Measurements from ENCODE around the gene SPINT2.

The SPINT2 gene

GRCh38 chr19:38303517-38304351, 39.4 kb downstream of the SPINT2 start, which contains the start of gene C19orf33:
Gene C19orf33, plus strand, starts transcription at chr19:38304251. Its CDS starts 11 bp downstream, at chr19:38304262.
- DNase-seq, result no peak

GRCh38 chr19:38304352-38304865, 40.0 kb downstream of the SPINT2 start:
- no peak for DNase-seq

- no peak for DNase-seq
Measured at GRCh38 chr19:38304866-38305429, 40.6 kb downstream of the SPINT2 start.

GRCh38 chr19:38306236-38306635, 41.9 kb downstream of the SPINT2 start:
- no peak for DNase-seq

DNA sequence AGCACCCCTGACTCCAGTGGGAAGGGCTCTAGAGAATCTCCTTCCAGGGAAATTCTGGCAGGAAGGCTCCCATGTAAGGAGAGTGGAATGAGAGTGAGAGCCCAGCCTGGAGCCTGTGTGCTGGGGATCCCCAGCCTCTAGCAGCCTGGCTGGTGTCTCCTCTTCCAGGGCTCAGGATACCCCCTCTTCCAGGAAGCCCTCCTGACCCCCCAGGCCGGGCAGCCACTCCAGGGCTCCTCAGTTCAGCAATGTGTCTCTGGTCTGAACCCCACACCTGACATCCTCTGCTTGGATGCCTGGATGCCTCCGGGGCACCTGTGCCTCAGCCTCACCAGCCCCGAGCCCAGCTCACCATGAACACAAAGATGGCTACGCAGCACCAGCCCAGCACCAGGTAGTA, 42.7 kb downstream of the SPINT2 start:
- no peak for DNase-seq

DNA sequence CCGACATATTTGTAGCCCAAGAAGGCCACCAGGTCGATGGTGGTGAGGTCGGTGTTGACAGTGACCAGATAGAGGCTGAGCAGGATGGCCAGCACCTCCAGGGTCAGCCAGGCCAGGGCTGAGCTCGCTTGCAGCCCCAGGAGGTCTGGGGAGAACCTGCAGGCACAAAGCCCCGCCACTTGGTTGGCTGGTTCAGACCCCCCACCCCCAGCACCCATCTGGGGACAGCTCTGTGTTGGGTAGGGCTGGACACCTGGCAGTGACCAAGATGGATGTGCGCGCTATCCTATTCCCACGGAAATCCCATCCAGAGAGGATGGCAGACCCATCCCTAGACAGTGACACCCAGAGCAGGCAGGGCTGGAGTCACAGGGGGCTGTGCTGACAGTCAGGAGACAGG, 43.2 kb downstream of the SPINT2 start:
- no peak for DNase-seq

DNA sequence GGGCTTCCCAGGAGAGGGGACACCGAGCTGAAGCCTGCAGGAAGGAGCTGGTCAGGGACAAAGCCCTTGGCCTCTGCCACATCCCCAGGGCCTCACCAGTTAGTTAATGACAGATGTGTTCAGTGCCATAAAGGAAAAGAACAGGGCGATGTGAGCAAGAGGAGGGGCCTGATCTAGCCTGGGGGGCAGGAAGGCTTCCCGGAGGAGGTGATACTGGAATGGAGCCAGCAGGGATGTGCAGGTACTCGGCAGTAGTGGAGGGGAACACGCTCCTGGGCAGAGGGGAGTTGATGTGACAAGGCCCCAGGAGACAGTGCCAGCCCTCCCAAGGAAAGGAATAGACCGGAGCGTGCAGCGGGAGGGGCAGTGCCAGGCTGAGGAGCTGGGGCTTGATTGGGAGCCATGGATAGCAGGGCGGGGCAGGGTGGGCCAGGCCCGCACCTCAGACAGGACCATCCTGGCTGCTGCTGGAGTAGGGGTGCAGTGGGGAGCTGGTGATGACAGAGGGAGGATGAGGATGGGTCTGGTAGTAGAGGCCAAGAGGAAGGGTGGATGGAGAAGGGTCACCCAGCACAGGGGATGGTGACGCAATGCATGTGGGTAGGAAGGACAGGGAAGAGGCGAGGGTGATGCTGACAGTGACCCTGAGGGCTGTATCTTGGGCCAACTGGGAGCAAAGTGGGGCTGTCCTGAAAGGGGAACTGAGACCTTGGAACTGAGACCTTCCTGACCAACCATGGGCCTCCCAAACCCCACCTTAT, 43.8 kb downstream of the SPINT2 start:
- no peak for DNase-seq

GRCh38 chr19:38308926-38309614, 44.7 kb downstream of the SPINT2 start:
- no peak for DNase-seq

DNA sequence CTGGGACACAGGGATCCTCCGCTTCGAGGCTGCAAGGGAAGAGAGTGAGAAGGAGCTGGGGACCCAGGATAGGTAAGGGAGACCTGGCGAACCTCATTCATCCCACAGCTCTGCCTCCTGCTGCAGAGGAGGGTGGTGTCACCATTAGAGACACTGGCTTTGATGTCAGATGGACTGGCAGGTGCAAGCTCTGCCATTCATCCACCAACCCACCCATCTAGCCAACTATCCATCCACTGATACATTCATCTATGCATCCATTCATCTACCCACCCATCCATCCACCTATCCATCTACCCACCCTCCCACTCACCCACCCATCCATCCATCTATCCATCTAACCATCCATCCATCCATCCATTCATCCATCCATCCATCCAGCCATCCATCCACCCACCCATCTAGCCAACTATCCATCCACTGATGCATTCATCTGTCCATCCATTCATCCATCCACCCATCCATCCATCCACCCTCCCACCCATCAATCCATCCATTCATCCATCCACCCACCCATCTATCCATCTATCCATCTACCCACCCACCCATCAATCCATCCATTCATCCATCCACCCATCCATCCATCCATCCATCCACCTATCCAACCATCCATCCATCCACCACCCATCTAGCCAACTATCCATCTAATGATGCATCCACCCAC, 45.4 kb downstream of the SPINT2 start:
- no peak for DNase-seq

DNA sequence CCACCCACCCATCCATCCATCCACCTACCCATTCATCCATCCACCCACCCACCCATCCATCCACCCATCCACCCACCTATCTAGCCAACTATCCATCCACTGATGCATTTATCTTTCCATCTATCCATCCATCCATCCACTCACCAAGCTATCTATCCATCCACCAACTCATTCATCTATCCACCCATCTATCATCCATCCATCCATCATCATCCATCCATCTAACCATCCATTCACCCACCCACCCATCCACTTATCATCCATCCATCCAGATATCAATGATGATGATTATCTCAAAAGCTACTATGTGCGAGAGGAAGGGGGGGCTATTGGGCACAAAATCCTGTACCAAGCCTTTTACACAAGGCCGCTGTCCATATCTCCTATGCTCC, 45.9 kb downstream of the SPINT2 start:
- DNase-seq, result no peak

DNA sequence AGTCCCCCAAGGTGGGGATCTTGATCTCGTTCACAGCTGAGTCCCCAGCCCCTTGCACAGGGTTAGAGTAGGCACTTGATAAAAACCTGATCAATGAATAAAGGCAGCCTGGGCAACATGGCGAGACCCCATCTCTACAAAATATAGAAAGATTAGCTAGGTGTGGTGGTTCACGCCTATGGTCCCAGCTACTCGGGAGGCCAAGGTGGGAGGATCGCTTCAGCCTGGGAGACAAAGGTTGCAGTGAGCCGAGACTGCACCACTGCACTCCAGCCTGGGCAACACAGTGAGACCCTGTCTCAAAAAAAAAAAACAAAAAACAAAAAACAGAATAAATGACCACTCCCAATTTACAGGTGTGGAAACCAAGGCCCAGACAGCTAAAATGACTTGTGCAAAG, 46.6 kb downstream of the SPINT2 start:
- no peak for DNase-seq

DNA sequence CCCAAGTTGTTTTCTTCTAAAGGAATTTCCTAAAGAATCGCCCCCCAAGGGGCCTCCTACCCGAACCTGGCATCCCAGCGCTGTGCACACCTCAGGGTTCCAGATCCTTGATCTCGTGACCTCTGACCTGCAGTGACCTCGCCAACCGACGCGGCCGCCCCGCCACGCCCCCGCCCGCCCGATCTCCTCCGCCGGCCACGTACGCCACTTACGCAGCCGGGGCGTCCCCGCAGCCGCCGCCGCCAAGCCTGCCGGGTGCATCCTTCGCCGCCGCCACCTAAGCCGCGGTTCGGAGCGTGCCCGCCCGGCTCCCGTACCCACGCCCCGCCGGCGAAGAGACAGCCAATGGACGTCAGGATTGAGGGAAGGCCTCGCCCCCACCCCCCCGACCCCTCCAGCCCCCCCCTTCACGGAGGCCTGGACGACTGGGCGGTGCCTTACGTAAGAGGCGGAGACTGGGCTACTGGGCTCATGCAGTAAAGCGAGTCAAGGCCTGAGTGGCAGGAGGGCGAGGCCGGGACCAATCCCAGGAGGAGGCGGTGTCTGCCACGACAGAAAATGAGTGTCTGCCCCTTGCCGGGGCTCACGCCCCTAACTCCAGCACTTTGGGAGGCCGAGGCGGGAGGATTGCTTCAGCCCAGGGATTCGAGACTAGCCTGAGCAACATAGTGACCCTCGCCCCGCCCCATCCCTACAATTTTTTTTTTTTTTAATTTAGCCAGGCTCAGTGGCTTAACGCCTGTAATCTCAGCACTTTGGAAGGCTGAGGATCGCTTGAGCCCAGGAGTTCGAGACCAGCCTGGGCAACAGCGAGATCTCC, 51.5 kb downstream of the SPINT2 start, which contains the start of gene YIF1B:
Gene YIF1B (minus strand): TSS at position 291 of the 820 bp plus-strand sequence. CDS start 30 bp downstream, at position 261.
- DNase-seq, result peak; percentile 96

DNA sequence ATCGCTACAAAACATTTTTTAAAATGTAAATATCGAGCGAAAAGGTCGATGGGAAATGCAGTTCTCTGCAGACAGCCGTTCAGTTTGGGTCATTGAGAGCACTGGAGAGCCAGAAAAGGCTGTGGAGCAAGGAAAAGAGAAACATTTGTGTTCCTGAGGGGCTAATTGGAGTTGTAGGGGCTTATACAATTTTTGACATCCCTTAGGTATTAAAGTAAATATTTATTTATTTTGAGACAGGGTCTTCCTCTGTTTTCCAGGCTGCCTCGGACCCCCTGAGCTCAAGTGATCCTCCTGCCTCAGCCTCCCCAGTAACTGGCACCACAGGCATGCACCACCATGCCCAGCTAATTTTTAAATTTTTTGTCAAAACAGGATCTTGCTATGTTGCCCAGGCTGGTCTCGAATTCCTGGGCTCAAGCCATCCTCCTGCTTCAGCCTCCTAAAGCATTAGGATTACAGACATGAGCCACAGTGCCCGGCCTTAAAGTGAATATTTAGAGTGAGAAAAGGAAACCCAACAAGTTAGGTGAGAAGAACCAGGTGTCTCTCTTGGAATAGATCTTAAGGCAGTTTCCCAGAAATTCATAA, 52.2 kb downstream of the SPINT2 start:
- DNase-seq, result no peak

- DNase-seq, result no peak
Measured at GRCh38 chr19:38317104-38317612, 52.8 kb downstream of the SPINT2 start.

DNA sequence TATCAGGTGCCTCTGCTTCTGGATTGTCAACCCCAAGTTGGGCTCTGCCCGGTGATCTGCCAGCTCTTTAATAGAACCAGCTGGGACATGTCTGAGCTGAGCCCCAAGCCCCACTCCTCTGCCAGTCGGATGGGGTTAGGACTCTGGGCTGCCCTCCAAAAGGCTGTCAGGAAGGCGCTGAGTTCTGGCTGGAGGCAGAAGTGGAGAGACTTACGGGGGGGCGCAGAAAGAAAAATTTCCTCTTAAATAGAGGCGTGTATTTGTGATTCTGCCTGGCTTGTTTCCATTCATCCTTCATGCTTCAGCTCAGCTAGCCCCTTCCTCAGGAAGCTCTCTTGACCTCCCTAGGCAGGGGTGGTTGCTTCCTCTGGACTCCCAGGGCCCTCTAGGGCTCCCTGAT, 54.3 kb downstream of the SPINT2 start:
- no peak for DNase-seq

DNA sequence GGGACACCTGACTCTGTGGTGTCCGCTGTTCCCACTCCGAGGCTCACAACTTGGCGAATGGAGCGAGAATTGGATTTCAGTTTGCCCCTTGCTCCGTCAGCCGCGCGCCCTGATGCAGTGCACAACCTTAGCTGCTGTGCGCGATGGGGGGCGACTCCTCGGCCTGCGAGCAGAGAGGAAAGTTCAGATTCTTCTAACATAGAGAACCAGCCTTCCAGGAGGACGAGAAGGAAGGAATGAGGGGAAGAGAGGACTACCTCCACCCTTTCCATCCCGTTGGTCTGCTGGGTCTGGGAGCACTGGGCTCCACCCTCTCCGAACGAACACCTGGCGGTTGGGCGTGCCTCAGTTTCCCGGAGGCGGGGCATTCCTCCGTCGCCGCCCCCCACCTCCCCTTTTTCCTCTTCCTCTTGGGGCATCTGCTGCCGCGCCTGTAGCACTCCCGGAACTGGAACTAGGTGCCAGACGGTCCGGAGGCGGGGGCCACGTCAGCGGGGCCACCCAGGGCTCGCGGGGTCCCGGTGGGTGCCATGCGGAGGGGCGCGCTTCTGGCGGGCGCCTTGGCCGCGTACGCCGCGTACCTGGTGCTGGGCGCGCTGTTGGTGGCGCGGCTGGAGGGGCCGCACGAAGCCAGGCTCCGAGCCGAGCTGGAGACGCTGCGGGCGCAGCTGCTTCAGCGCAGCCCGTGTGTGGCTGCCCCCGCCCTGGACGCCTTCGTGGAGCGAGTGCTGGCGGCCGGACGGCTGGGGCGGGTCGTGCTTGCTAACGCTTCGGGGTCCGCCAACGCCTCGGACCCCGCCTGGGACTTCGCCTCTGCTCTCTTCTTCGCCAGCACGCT, 55.3 kb downstream of the SPINT2 start, which contains the start of gene KCNK6:
Gene KCNK6 (plus strand): TSS at position 425 of the 838 bp plus-strand sequence. CDS start 106 bp downstream, at position 531.
- no peak for DNase-seq

DNA sequence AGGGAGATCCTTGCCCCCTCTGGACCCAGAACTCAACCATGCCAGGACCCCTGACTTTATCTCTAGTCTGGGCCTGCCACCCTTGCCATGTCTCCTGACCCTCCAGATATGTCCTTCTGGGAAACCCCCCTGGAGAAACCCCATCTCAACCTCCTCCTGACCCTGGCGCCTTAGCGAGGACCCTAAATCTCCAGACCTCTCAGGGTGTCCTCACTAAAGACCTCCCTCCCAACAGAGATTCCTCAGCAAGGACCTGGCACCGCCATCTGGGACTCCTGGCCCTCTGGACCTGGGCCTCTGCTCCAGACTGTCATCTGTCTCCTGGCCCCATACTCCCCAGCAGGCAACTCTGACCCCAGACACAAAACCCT, 56.6 kb downstream of the SPINT2 start:
- no peak for DNase-seq

GRCh38 chr19:38321646-38322196, 57.3 kb downstream of the SPINT2 start:
- no peak for DNase-seq

- DNase-seq, result no peak
Measured at GRCh38 chr19:38323291-38323690, 58.9 kb downstream of the SPINT2 start.

Data from NCI-H510A treated with DMSO at 0.1 percent for 48 hours (cell line).